ENCODE measurements around the gene AJM1. TPM values are rescaled to one million over a fixed set of nuclear protein-coding genes. Genes with fewer than 3 reads are reported as not detected.
"Not testable (repeated sequence)": the region's sequence is repeated elsewhere in the genome, so short reads cannot be mapped to it uniquely, and the experiment has no call there.

AJM1 gene
- total and polyA plus RNA-seq, 2 donors (not counting 1 experiment from before 2014, with no cell fraction given): 1.7 to 2.9 TPM

DNA sequence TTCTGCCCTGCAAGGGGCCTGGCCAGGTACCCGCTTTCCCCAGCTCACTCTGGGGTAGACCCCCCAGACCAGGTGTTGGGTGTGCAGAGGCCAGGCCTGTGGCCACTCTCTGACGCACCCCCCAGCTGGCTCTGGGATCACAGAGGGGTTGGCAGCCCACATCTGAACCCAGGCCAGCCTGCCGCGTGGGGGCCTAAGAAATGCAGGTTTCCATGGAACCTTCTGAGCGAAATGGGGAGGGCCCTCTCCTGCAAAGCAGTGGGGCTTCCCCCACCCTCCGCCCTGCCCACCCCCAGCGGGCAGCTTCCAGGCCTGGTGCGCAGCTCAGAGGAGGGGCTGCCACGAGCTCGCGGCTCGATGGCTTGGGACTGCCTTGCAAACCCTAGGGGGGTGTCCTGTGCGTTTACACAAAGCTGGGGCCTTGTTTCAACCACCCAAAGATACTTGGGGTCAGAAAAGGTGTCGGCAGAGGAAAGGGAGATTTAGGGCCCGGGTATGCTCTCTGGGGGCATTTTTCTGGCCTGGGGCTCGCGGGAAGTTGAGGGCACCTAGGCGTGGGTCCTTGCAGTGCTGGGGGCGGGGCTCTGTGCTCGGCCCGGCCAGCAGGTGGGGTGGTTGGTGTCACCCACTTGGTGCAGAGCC lies 1.0 kb downstream of the AJM1 start:
- H3K27me3 Mint-ChIP-seq; H3K79me2 ChIP-seq (ENCODE audit: control insufficient read depth, insufficient read depth, low read length); H3K9me3 Mint-ChIP-seq (ENCODE audit: insufficient read depth); H3K36me3 ChIP-seq (replicated peaks in 1 of 2; ENCODE audit: control extremely low read depth in 1 of 2, control insufficient read depth in 1 of 2, extremely low read depth in 1 of 2, insufficient read depth in 2 of 2, low read length in 1 of 2); H2AFZ ChIP-seq (ENCODE audit: insufficient read depth, low read depth, low read length, poor library complexity, severe bottlenecking); H3K27ac ChIP-seq (ENCODE audit: low read length in 2 of 2): not testable (repeated sequence)
- H4K20me1 ChIP-seq (ENCODE audit: control insufficient read depth, insufficient read depth, low read length, poor library complexity, severe bottlenecking): peaks cover 24% of the 10 kb centered on the region
- WGBS (ENCODE audit: insufficient coverage): 17% methylated on average over 19 of the region's 21 CpGs
- intact Hi-C loops (cut with micrococcal nuclease): loop anchor here (2.0 kb wide), 2 partner anchors 36 to 192 kb away; partner anchors contain the start of gene RABL6
- ChIA-PET POLR2A (interaction anchor here (0.6 to 1.8 kb wide), 6 partner anchors 9 to 397 kb away, joined by 3 to 6 read pairs (median 4); partner anchors contain the start of genes RABL6 and TUBB4B), CTCF (interaction anchor here (1.0 to 3.6 kb wide), 22 partner anchors 9 to 192 kb away, joined by 3 to 29 read pairs (median 5); partner anchors contain the start of genes ABCA2, FBXW5, FUT7 and RABL6)
- H3K27me3 ChIP-seq (replicated peaks in 1 of 4; ENCODE audit: control extremely low read depth in 1 of 4, control insufficient read depth in 3 of 4, insufficient read depth in 4 of 4, low read length in 3 of 4): peaks cover 0 to 38% (median 11%) of the 10 kb centered on the region in 4 experiments
- peaks cover 39 to 44% of the 10 kb centered on the region in 2 donors for H3K4me1 ChIP-seq (ENCODE audit: control insufficient read depth in 2 of 2, insufficient read depth in 2 of 2, low read length in 2 of 2)
- peak overlapping the region; percentile 60 for H3K4me2 ChIP-seq (replicated peaks; ENCODE audit: low read depth, low read length, poor library complexity, severe bottlenecking)
- peaks cover 0 to 25% (median 0%) of the 10 kb centered on the region in 3 donors for H3K9me3 ChIP-seq (ENCODE audit: control extremely low read depth in 1 of 3, control insufficient read depth in 2 of 3, insufficient read depth in 1 of 3, low read length in 2 of 3)
- peak overlapping the region; percentile 78 for H3K27ac Mint-ChIP-seq
- DNase-seq (peak; percentile 45), ATAC-seq (ENCODE audit: low read depth) (peak; percentile 20)
- H3K9ac ChIP-seq (ENCODE audit: low read length): peak overlapping the region; percentile 29
- peaks cover 22% of the 10 kb centered on the region for H3K4me1 Mint-ChIP-seq
- peak overlapping the region in 2 of 5 experiments; percentile 24 to 29 for H3K4me3 ChIP-seq (ENCODE audit: control extremely low read depth in 1 of 5, extremely low read depth in 1 of 5, insufficient read depth in 1 of 5, low read depth in 2 of 5, low read length in 4 of 5)
- peak overlapping the region; percentile 82 for H3K4me3 Mint-ChIP-seq

DNA sequence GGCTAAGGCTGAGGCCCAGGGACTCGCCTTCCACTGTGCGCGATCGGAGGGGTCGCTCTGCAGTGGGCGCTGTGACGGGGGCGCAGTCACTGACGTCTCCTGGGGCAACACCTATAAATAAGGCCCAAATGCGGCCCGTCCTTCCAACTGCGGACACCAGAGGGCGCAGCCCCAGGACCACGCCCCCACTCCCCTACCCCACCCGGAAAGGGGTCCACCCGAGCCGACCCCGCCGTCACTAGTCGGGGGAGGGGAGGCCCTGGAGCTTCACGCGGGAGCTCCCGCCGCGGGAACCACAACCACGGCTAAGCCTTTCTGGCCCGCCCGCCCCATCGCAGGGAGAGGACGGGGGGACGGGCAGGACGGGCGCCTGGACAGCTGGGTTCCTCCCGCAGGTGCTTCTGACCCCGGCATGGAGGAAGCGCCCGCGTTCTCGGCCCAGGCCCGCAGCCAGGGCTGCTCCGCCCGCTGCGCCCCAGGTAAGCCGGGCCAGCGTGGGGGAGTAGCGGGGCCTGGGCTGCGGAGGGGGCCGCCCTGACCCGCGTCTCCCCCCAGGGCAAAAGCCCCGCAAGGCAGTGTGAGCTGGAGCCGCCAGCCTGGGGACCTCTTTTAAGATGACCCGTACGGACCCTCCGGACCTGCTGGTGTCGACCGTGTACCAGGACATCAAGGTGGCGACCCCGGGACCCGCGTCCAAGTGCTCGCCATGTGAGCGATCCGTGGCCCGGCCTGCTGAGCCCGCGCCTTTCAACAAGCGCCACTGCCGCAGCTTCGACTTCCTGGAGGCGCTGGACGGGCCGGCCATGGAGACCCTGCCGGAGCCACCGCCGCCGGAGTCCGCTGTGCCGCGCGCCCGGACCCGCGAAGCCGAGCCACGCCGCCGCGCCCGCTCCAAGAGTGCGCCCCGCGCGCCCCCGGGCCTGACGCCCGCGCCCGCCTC lies 1.8 kb downstream of the AJM1 start:
- H3K27ac Mint-ChIP-seq: peak overlapping the region; percentile 78
- WGBS (ENCODE audit: insufficient coverage): 10% methylated on average over 99 of the region's 99 CpGs

More for the DNA sequence above, 1.8 kb downstream of the AJM1 start:
- CTCF ChIA-PET: interaction anchor here (0.6 to 3.5 kb wide), 9 partner anchors 10 to 205 kb away, joined by 3 to 15 read pairs (median 11); partner anchors contain the start of genes FUT7 and RABL6
- peak; percentile 72 for DNase-seq
- not testable (repeated sequence) for H3K36me3 ChIP-seq (replicated peaks in 1 of 2; ENCODE audit: control extremely low read depth in 1 of 2, control insufficient read depth in 1 of 2, extremely low read depth in 1 of 2, insufficient read depth in 2 of 2, low read length in 1 of 2); H3K9me3 Mint-ChIP-seq (ENCODE audit: insufficient read depth); H3K27me3 Mint-ChIP-seq; H2AFZ ChIP-seq (ENCODE audit: insufficient read depth, low read depth, low read length, poor library complexity, severe bottlenecking); H3K79me2 ChIP-seq (ENCODE audit: control insufficient read depth, insufficient read depth, low read length); H3K27ac ChIP-seq (ENCODE audit: low read length in 2 of 2)
- POLR2A ChIA-PET: interaction anchor here (1.2 kb wide), 1 partner anchor 77 kb away, joined by 5 read pairs; no protein-coding TSS in a partner anchor
- Mint-ChIP-seq H3K4me1 (peaks cover 24% of the 10 kb centered on the region), H3K4me3 (peak overlapping the region; percentile 82)
- TF ChIP-seq, protein P1, sequence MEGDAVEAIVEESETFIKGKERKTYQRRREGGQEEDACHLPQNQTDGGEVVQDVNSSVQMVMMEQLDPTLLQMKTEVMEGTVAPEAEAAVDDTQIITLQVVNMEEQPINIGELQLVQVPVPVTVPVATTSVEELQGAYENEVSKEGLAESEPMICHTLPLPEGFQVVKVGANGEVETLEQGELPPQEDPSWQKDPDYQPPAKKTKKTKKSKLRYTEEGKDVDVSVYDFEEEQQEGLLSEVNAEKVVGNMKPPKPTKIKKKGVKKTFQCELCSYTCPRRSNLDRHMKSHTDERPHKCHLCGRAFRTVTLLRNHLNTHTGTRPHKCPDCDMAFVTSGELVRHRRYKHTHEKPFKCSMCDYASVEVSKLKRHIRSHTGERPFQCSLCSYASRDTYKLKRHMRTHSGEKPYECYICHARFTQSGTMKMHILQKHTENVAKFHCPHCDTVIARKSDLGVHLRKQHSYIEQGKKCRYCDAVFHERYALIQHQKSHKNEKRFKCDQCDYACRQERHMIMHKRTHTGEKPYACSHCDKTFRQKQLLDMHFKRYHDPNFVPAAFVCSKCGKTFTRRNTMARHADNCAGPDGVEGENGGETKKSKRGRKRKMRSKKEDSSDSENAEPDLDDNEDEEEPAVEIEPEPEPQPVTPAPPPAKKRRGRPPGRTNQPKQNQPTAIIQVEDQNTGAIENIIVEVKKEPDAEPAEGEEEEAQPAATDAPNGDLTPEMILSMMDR (IDR thresholded peaks at IDR 0.05): peak; percentile 74
- Histone ChIP-seq H3K4me2 (replicated peaks; ENCODE audit: low read depth, low read length, poor library complexity, severe bottlenecking) (peak overlapping the region; percentile 60), H4K20me1 (ENCODE audit: control insufficient read depth, insufficient read depth, low read length, poor library complexity, severe bottlenecking) (peaks cover 24% of the 10 kb centered on the region), H3K4me3 (ENCODE audit: control extremely low read depth in 1 of 5, extremely low read depth in 1 of 5, insufficient read depth in 1 of 5, low read depth in 2 of 5, low read length in 4 of 5) (peak overlapping the region in 1 of 5 experiments; percentile 24), H3K27me3 (replicated peaks in 1 of 4; ENCODE audit: control extremely low read depth in 1 of 4, control insufficient read depth in 3 of 4, insufficient read depth in 4 of 4, low read length in 3 of 4) (peaks cover 0 to 39% (median 12%) of the 10 kb centered on the region in 4 experiments), H3K9me3 (ENCODE audit: control extremely low read depth in 1 of 3, control insufficient read depth in 2 of 3, insufficient read depth in 1 of 3, low read length in 2 of 3) (peaks cover 0 to 25% (median 0%) of the 10 kb centered on the region in 3 donors), H3K4me1 (ENCODE audit: control insufficient read depth in 2 of 2, insufficient read depth in 2 of 2, low read length in 2 of 2) (peaks cover 42 to 48% of the 10 kb centered on the region in 2 donors), H3K9ac (ENCODE audit: low read length) (peak overlapping the region; percentile 29)
- intact Hi-C loops (cut with micrococcal nuclease): loop anchor here (2.0 kb wide), 2 partner anchors 37 to 191 kb away; partner anchors contain the start of gene RABL6
- ATAC-seq (ENCODE audit: low read depth): peak; percentile 32
